Peyer's patch (tissue), 4 donors: ENCODE data around the gene ZBTB42.

Source experiments
- POLR2A ChIP-seq, 2 donors: fragments of 450-650 bp; IDR thresholded peaks; one replicate each; pipeline ENCODE4 v1.5.1; 2017; ENCODE audit warnings: antibody characterized with exemption in 2 of 2, mild to moderate bottlenecking in 2 of 2, moderate library complexity in 2 of 2
- TF ChIP-seq, protein P1 (sequence below), 6 experiments: fragments of 450-650 bp in 4 of 6; fragments of 200-600 bp in 2 of 6; sonication (generic) in 1 of 6; IDR thresholded peaks; one replicate each; pipeline ENCODE4 v1.5.1; 2017 to 2019; ENCODE audit warnings: antibody characterized with exemption in 6 of 6, mild to moderate bottlenecking in 3 of 6, moderate library complexity in 1 of 6

DNA sequence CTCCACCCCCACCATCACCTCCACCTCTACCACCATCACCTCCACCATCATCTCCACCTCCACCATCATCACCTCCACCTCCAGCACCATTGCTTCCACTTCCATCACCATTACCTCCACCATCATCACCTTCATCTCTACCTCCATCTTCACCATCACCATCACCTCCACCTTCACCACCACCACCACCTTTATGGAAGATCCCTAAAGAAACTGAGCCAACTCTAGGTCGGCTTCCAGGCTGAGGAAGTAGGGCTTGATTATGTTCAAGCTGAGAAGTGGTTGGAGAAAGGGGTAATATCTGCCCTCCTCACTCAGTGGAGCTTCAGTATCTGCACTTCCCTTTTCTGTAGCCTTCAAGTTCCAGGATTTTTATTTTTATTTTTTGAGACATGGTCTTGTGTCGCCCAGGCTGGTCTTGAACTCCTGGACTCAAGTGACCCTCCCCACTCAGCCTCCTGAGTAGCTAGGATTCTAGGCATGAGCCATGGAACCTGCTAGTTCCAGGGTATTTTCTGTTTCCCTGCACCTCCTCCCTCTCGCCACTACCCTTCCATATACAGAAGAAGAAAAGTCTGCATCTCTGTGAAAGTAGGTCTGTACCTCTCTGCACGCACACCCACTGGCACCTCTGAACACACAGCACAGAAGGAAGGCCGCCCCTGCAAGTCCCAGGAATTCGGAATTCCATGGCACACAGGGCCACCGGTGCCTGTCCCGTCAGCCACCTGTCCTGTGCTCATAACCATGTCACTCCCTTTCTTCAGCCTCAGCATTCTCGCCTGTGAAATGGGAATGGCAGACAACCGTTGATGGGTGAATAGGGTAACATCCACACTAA, 5.9 kb downstream of the ZBTB42 start:
- TF ChIP-seq, protein P1, sequence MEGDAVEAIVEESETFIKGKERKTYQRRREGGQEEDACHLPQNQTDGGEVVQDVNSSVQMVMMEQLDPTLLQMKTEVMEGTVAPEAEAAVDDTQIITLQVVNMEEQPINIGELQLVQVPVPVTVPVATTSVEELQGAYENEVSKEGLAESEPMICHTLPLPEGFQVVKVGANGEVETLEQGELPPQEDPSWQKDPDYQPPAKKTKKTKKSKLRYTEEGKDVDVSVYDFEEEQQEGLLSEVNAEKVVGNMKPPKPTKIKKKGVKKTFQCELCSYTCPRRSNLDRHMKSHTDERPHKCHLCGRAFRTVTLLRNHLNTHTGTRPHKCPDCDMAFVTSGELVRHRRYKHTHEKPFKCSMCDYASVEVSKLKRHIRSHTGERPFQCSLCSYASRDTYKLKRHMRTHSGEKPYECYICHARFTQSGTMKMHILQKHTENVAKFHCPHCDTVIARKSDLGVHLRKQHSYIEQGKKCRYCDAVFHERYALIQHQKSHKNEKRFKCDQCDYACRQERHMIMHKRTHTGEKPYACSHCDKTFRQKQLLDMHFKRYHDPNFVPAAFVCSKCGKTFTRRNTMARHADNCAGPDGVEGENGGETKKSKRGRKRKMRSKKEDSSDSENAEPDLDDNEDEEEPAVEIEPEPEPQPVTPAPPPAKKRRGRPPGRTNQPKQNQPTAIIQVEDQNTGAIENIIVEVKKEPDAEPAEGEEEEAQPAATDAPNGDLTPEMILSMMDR (IDR thresholded peaks at IDR 0.05): no peak
- TF ChIP-seq POLR2A (IDR thresholded peaks at IDR 0.05): no peak
